Measurements from ENCODE around the gene RELN. TPM values are rescaled to one million over a fixed set of nuclear protein-coding genes. Genes with fewer than 3 reads are reported as not detected.
A peak's percentile ranks its signal among the peaks of the same experiment; 100 is the strongest.

Gene RELN
- total and polyA plus RNA-seq, 5 donors = 1.1 to 4.1 (median 1.4) TPM

- peak in 1 of 2 donors; percentile 47 for ATAC-seq
- no peak overlapping the region for H3K27ac ChIP-seq (ENCODE audit: low read length)
These were observed 309.0 kb downstream of the RELN start for GRCh38 chr7:103680161-103681144.

GRCh38 chr7:103679151-103680132 lies 310.0 kb downstream of the RELN start:
- Histone ChIP-seq H3K4me3 (ENCODE audit: low read length) (no peak overlapping the region), H3K9me3 (ENCODE audit: control insufficient read depth, low read length) (no peaks in the 10 kb centered on the region), H3K27ac (ENCODE audit: low read length) (no peak overlapping the region), H3K27me3 (ENCODE audit: control insufficient read depth, insufficient read depth) (no peaks in the 10 kb centered on the region), H3K4me1 (ENCODE audit: control insufficient read depth, insufficient read depth, low read length) (no peaks in the 10 kb centered on the region)
- ATAC-seq = no peak
- DNase-seq = no peak
- WGBS = 57% methylated on average over 4 of the region's 4 CpGs
- intact Hi-C loops (cut with DNase I) = loop anchor here in 1 of 4 donors (5.0 kb wide), 1 partner anchor 167 kb away; no protein-coding TSS in a partner anchor

More at GRCh38 chr7:103680161-103681144, 309.0 kb downstream of the RELN start:
- H3K27me3 ChIP-seq (ENCODE audit: control insufficient read depth, insufficient read depth) = no peaks in the 10 kb centered on the region
- intact Hi-C loops (cut with DNase I) = loop anchor here in 1 of 4 donors (5.0 kb wide), 1 partner anchor 168 kb away; no protein-coding TSS in a partner anchor
- H3K4me3 ChIP-seq (ENCODE audit: low read length) = no peak overlapping the region
- peak in 2 of 3 donors; percentile 35 to 50 for DNase-seq
- H3K9me3 ChIP-seq (ENCODE audit: control insufficient read depth, low read length) = no peaks in the 10 kb centered on the region
- H3K4me1 ChIP-seq (ENCODE audit: control insufficient read depth, insufficient read depth, low read length) = no peaks in the 10 kb centered on the region
- WGBS = 37% methylated on average over 6 of the region's 6 CpGs

GRCh38 chr7:103668279-103668941 lies 321.0 kb downstream of the RELN start:
- 90% methylated on average over 2 of the region's 2 CpGs for WGBS
- H3K27me3 ChIP-seq (ENCODE audit: control insufficient read depth, insufficient read depth) = no peaks in the 10 kb centered on the region

GRCh38 chr7:103666326-103666725 lies 323.1 kb downstream of the RELN start:
- no peaks in the 10 kb centered on the region for H3K27me3 ChIP-seq (ENCODE audit: control insufficient read depth, insufficient read depth)
- DNase-seq (no peak), ATAC-seq (no peak)
- intact Hi-C loops (cut with DNase I) = no loop called here
- no peak overlapping the region for H3K4me3 ChIP-seq (ENCODE audit: low read length)
- WGBS = 92% methylated on average over 1 of the region's 1 CpG
- no peaks in the 10 kb centered on the region for H3K9me3 ChIP-seq (ENCODE audit: control insufficient read depth, low read length)
- H3K4me1 ChIP-seq (ENCODE audit: control insufficient read depth, insufficient read depth, low read length) = no peaks in the 10 kb centered on the region
- H3K27ac ChIP-seq (ENCODE audit: low read length) = no peak overlapping the region

More at GRCh38 chr7:103668279-103668941, 321.0 kb downstream of the RELN start:
- Histone ChIP-seq H3K27ac (ENCODE audit: low read length) (no peak overlapping the region), H3K4me1 (ENCODE audit: control insufficient read depth, insufficient read depth, low read length) (no peaks in the 10 kb centered on the region), H3K4me3 (ENCODE audit: low read length) (no peak overlapping the region), H3K9me3 (ENCODE audit: control insufficient read depth, low read length) (no peaks in the 10 kb centered on the region)
- DNase-seq (no peak), ATAC-seq (no peak)
- intact Hi-C loops (cut with DNase I) = no loop called here

GRCh38 chr7:103664577-103664976 lies 324.9 kb downstream of the RELN start:
- H3K27ac ChIP-seq (ENCODE audit: low read length) = no peak overlapping the region
- no peaks in the 10 kb centered on the region for H3K4me1 ChIP-seq (ENCODE audit: control insufficient read depth, insufficient read depth, low read length)
- no peaks in the 10 kb centered on the region for H3K27me3 ChIP-seq (ENCODE audit: control insufficient read depth, insufficient read depth)
- 80% methylated on average over 1 of the region's 1 CpG for WGBS
- ATAC-seq = no peak
- no peak overlapping the region for H3K4me3 ChIP-seq (ENCODE audit: low read length)
- no peaks in the 10 kb centered on the region for H3K9me3 ChIP-seq (ENCODE audit: control insufficient read depth, low read length)
- intact Hi-C loops (cut with DNase I) = no loop called here
- DNase-seq = no peak

GRCh38 chr7:103660455-103661371 lies 328.7 kb downstream of the RELN start:
- no peaks in the 10 kb centered on the region for H3K9me3 ChIP-seq (ENCODE audit: control insufficient read depth, low read length)
- intact Hi-C loops (cut with DNase I) = no loop called here
- H3K27me3 ChIP-seq (ENCODE audit: control insufficient read depth, insufficient read depth) = no peaks in the 10 kb centered on the region
- H3K27ac ChIP-seq (ENCODE audit: low read length) = no peak overlapping the region
- ATAC-seq = no peak
- WGBS = 77% methylated on average over 7 of the region's 7 CpGs
- H3K4me3 ChIP-seq (ENCODE audit: low read length) = no peak overlapping the region
- no peaks in the 10 kb centered on the region for H3K4me1 ChIP-seq (ENCODE audit: control insufficient read depth, insufficient read depth, low read length)
- DNase-seq = no peak

GRCh38 chr7:103658055-103659005 lies 331.1 kb downstream of the RELN start:
- intact Hi-C loops (cut with DNase I) = no loop called here
- no peaks in the 10 kb centered on the region for H3K27me3 ChIP-seq (ENCODE audit: control insufficient read depth, insufficient read depth)
- no peak for ATAC-seq

GRCh38 chr7:103657474-103657894 lies 332.0 kb downstream of the RELN start:
- intact Hi-C loops (cut with DNase I) = no loop called here
- no peak for ATAC-seq
- Histone ChIP-seq H3K9me3 (ENCODE audit: control insufficient read depth, low read length) (no peaks in the 10 kb centered on the region), H3K27me3 (ENCODE audit: control insufficient read depth, insufficient read depth) (no peaks in the 10 kb centered on the region), H3K4me3 (ENCODE audit: low read length) (no peak overlapping the region), H3K4me1 (ENCODE audit: control insufficient read depth, insufficient read depth, low read length) (no peaks in the 10 kb centered on the region), H3K27ac (ENCODE audit: low read length) (no peak overlapping the region)
- DNase-seq = no peak
- 26% methylated on average over 4 of the region's 4 CpGs for WGBS

More at GRCh38 chr7:103658055-103659005, 331.1 kb downstream of the RELN start:
- no peaks in the 10 kb centered on the region for H3K4me1 ChIP-seq (ENCODE audit: control insufficient read depth, insufficient read depth, low read length)
- H3K27ac ChIP-seq (ENCODE audit: low read length) = no peak overlapping the region
- DNase-seq = no peak
- H3K9me3 ChIP-seq (ENCODE audit: control insufficient read depth, low read length) = no peaks in the 10 kb centered on the region
- no peak overlapping the region for H3K4me3 ChIP-seq (ENCODE audit: low read length)
- 83% methylated on average over 4 of the region's 4 CpGs for WGBS

GRCh38 chr7:103656221-103656620 lies 333.2 kb downstream of the RELN start:
- Histone ChIP-seq H3K9me3 (ENCODE audit: control insufficient read depth, low read length) (no peaks in the 10 kb centered on the region), H3K27ac (ENCODE audit: low read length) (no peak overlapping the region), H3K27me3 (ENCODE audit: control insufficient read depth, insufficient read depth) (no peaks in the 10 kb centered on the region), H3K4me1 (ENCODE audit: control insufficient read depth, insufficient read depth, low read length) (no peaks in the 10 kb centered on the region), H3K4me3 (ENCODE audit: low read length) (no peak overlapping the region)
- DNase-seq (no peak), ATAC-seq (no peak)
- intact Hi-C loops (cut with DNase I) = no loop called here
